ENCODE measurements around the gene TEX55.
"Not testable (repeated sequence)": the region's sequence is repeated elsewhere in the genome, so short reads cannot be mapped to it uniquely, and the experiment has no call there.

TEX55 gene

DNA sequence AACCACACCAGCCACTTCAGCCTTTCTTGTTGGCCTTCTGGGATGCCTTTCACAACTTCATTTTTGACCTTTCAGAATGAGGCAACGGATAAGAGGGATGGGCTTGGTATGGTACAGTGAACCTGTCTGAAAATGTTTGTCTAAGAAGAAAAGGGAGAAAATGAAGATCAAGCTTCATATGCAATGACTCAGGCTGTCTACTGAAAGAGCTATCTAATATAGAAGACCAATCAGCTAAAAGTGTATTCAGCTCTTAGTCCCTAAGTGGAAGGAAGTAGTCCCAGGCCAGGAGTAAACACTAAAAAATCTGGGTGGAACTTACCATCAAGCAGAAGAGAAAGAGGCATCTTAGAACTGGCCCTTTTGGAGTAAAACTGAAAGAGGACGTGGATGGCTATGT is 15.3 kb downstream of the TEX55 start:
- DNase-seq, result no peak

DNA sequence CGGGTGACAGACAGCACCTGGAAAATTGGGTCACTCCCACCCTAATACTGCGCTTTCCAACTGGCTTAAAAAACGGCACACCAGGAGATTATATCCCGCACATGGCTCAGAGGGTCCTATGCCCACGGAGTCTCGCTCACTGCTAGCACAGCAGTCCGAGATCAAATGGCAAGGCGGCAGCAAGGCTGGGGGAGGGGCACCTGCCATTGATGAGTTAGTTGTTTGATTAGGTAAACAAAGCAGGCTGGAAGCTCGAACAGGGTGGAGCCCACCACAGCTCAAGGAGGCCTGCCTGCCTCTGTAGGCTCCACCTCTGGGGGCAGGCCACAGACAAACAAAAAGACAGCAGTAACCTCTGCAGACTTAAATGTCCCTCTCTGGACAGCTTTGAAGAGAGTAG is 18.8 kb downstream of the TEX55 start:
- DNase-seq, result not testable (repeated sequence)

- no peak for DNase-seq
Observed at GRCh38 chr3:119170821-119171220, 24.9 kb downstream of the TEX55 start.

- DNase-seq, result no peak
Observed at GRCh38 chr3:119173325-119173724, 27.4 kb downstream of the TEX55 start, which contains the start of gene UPK1B. Gene UPK1B, plus strand, starts transcription at chr3:119173598. Its CDS starts 13,144 bp downstream, at chr3:119186742.

GRCh38 chr3:119175872-119176756 is 30.1 kb downstream of the TEX55 start:
- DNase-seq, result no peak

GRCh38 chr3:119176778-119177177 is 30.8 kb downstream of the TEX55 start:
- no peak for DNase-seq

- no peak for DNase-seq
Observed at GRCh38 chr3:119177321-119177720, 31.4 kb downstream of the TEX55 start.

DNA sequence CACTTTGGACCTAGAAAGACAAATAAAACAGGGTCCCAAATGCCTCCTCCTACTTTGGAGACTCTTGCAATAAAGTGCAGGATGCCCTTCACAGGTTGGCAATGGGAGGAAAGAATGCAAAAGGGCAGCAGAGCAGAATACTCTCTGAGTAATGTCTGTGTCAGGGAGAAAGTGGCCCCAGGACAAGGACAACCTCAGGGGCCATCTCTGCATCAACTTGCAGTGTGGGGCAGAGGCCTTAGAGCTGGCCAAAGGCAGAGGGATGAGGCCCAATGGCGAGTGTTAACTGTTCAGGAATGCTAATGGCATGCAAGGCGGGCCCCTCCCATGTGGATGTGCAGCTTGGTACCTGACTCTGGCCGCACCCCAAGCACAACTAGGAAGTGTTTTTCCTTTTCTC is 35.8 kb downstream of the TEX55 start:
- no peak for DNase-seq

- DNase-seq, result no peak
Observed at GRCh38 chr3:119184111-119184510, 38.1 kb downstream of the TEX55 start.

DNA sequence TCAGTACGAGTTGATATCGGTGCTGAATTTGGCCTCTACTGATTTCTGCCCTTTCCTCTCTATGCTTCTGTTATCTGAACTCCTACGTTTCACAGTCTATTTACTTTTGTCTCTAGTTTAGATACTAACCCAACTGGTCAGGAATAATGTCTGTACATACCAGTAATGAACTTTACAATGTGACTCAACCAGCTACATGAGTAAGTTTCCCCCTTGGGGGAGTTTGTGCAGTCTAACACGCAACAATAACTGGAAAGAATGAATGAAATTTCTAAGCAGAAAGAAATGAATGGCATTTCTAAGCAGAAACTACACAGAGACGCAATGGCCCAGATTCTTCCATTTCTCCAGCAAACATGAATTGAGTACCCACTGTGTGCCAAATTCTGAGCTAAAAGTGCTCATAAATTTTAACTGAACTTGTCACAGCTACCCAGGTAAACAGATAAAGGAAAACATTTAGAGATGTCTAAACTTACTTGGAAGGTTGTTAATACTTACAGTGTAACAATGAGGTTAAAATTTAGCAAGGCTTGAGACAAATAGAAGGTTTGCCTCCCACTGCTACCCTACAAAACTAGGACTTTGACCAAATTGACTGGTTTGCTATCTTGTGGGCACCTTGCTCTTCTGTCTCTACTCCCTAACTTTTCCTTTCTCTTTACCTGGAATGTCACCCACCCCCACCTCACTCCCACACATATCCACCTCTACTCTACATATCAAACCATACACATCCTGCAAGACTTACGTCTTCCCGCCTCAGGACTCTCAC is 39.0 kb downstream of the TEX55 start:
- DNase-seq, result no peak

DNA sequence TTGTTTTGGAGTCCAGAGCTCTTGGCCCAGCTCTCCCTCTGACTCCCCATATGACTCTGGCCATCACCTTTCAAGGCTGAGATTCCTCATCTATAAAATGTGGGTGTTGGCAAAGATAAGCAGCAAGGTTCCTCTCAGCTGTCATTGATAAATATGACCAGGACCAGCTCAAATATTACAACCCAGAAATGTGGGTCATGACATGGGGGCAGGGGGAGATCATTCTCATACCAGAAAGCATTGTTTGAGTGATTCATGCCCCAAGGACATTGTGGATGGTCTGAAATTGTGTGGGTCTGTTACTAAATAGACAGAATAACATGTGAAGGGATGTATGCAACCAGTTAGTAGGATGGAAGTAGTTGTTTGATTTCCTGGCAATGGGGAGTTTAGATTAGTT is 41.3 kb downstream of the TEX55 start:
- no peak for DNase-seq

GRCh38 chr3:119191800-119192199 is 45.8 kb downstream of the TEX55 start:
- DNase-seq, result no peak

DNA sequence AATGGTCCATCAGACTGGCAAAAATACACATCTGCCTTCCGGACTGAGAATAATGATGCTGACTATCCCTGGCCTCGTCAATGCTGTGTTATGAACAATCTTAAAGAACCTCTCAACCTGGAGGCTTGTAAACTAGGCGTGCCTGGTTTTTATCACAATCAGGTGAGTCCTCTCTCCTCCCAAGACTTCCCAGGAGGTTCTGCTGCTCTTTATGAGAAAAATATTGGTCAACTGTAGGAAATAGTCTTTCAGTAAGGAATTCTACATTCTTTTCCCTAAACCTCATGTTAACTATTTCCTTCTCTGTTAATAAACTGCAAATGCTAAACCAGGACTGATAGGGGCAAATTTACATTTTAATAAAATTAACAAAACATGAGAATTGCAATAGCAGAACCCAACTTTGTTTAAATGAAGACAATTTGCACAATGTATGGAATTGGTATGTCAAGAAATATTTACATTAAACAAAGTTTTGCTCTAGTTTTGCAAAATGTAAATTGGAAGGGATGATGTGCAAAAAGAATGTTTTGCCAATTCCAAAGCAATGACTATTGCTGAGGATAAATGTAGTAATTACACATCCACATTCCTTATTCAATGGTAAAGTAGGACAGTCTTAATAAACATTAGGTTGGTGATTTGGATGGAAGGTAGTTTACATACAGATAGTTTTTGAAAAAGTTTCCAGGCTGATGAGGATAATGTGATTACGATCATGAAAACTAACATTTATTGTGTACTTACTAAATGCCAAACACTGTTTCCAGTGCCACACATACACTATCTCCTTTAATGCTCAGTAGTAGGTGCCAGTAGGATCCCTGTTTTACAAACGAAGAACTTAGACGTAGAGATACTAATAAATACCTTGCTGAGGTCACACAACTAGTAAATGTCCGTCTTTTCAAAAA is 48.5 kb downstream of the TEX55 start:
- no peak for DNase-seq

DNA sequence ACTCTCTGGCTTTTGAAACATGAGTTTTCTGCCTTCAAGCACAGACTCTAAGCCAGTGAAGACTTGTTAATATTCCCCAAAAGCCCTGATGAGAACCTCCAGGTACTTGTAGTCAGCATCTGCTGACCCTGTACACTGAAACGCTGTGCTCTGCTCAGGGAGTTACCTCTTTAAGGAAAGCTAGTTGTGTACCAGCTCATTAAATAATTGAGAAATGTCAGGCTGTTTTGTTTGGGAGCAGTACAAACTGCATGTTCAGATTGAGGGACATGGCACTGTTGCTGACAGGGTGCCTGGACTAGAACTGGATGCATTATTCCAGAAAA is 49.1 kb downstream of the TEX55 start:
- DNase-seq, result no peak

DNA sequence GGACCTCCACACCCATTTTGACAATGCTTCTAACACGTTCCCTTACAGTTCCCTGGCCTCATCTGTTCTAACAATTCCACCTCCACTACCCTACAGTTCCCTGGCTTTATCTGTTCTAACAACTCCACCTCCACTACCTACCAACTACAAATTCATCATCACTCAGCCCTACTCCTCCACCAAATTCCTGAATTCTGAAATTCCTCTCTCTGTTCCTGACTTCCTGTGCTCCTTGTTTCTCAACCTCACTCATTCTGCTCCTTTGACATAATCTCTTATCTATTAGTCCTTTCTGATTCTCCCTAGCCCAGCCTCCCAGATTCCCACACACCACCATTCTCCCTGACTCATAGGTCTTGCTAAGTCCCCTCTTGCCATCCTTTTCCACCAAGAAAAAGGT is 49.9 kb downstream of the TEX55 start:
- DNase-seq, result no peak

All from activated CD8-positive, alpha-beta memory T cell treated with anti-CD3 and anti-CD28 coated beads, Interleukin-2, amount 50 U/mL, for 48 hours (primary cell).